K562 (cell line): ENCODE measurements around the gene NUP85. TPM values are rescaled to one million over a fixed set of nuclear protein-coding genes. Genes with fewer than 3 reads are reported as not detected.

Source experiments
- ATAC-seq: fragments of 200-7000 bp; cut with Tn5 transposase; 3 replicates; pipeline ENCODE4 v1.9.1; 2020; ENCODE audit warnings: moderate library complexity
- BruUV-seq: library from RNA; stranded (reverse); fragments of 400-500 nt; replicated peaks from 2 replicates; lab custom pipeline; 2021; lab: Mats Ljungman, UMichigan
- CTCF ChIA-PET: fragments of 300-600 bp; formaldehyde crosslinking; extraction: SDS; loops from one replicate; lab custom pipeline; 2021; ENCODE audit warnings: low intra/inter-chr PET ratio; lab: Yijun Ruan, JAX
- POLR2A ChIA-PET: fragments of 300-600, 350-650 bp; sonication (Branson Sonifier 250); formaldehyde crosslinking; extraction: SDS; loops from one replicate; lab custom pipeline; 2021; ENCODE audit warnings: antibody characterized with exemption, inconsistent platforms; lab: Yijun Ruan, JAX
- DNase-seq, 4 experiments: peaks; one replicate each; pipeline versions ENCODE4 v3.0.0 to v3.0.0-alpha.2; 2011 to 2018; ENCODE audit warnings: low spot score in 3 of 4, mixed read lengths in 3 of 4; ENCODE audit errors: extremely low read depth in 1 of 4
- FAIRE-seq: peaks from 2 replicates; lab custom pipeline; 2011; peaks lifted over from hg19 to GRCh38; lab: Jason Lieb, UNC
- H2AFZ ChIP-seq: 2 replicates; pipeline ENCODE4 v1.6.0; 2011; ENCODE audit warnings: low read depth, low read length, control low read depth, inconsistent platforms
- H3K27ac ChIP-seq: fragments of 200-600 bp; 3 replicates; pipeline ENCODE4 v1.8.0; 2011; ENCODE audit warnings: low read depth, mild to moderate bottlenecking, control low read depth, inconsistent platforms, low read length, moderate library complexity, mixed read lengths; ENCODE audit errors: extremely low read depth
- H3K27me3 ChIP-seq, 2 experiments: fragments of 300-600 bp in 1 of 2; 2 replicates in 1 of 2; 3 replicates in 1 of 2; pipeline versions ENCODE4 v1.6.0 to v1.8.0; 2011; ENCODE audit warnings: inconsistent platforms in 2 of 2, low read length in 2 of 2, mild to moderate bottlenecking in 1 of 2, mixed read lengths in 1 of 2, moderate library complexity in 1 of 2; ENCODE audit not compliant: control insufficient read depth in 2 of 2, insufficient read depth in 2 of 2
- H3K36me3 ChIP-seq: fragments of 300-600 bp; 3 replicates; pipeline ENCODE4 v1.8.0; 2011; ENCODE audit warnings: mild to moderate bottlenecking, low read length, inconsistent platforms; ENCODE audit not compliant: control insufficient read depth, insufficient read depth
- H3K4me1 ChIP-seq, 2 experiments: fragments of 200-600 bp in 1 of 2; replicated peaks in 1 of 2; 2 replicates in 1 of 2; 3 replicates in 1 of 2; pipeline versions ENCODE4 v1.5.1 to v1.8.0; 2011; ENCODE audit warnings: inconsistent platforms in 2 of 2, low read length in 2 of 2, mild to moderate bottlenecking in 1 of 2, mixed read lengths in 1 of 2, moderate library complexity in 1 of 2; ENCODE audit not compliant: control insufficient read depth in 2 of 2, insufficient read depth in 2 of 2
- H3K4me2 ChIP-seq: 2 replicates; pipeline ENCODE4 v1.6.1; 2011; ENCODE audit warnings: low read length, control low read depth, inconsistent platforms, mixed read lengths; ENCODE audit not compliant: insufficient read depth
- H3K4me3 ChIP-seq: fragments of 200-600 bp; sonication (generic), shearing (Covaris generic); 2 replicates; pipeline ENCODE4 v1.5.1; 2016; ENCODE audit warnings: control low read depth, inconsistent platforms
- H3K79me2 ChIP-seq: fragments of 200-600 bp; 3 replicates; pipeline ENCODE4 v1.8.0; 2011; ENCODE audit warnings: low read length, inconsistent platforms; ENCODE audit not compliant: control insufficient read depth, insufficient read depth
- H3K9ac ChIP-seq, 2 experiments: 2 replicates each; pipeline versions ENCODE4 v1.6.0 to v1.6.1; 2011; ENCODE audit warnings: low read depth in 2 of 2, low read length in 2 of 2, control low read depth in 1 of 2, inconsistent platforms in 1 of 2, mild to moderate bottlenecking in 1 of 2, mixed read lengths in 1 of 2; ENCODE audit not compliant: insufficient read depth in 1 of 2
- H3K9me1 ChIP-seq: one replicate; pipeline ENCODE4 v1.6.0; 2011; ENCODE audit warnings: inconsistent platforms, mild to moderate bottlenecking, low read length, moderate library complexity; ENCODE audit not compliant: control insufficient read depth, insufficient read depth
- H3K9me3 ChIP-seq: replicated peaks from 2 replicates; pipeline ENCODE4 v1.5.1; 2011; ENCODE audit warnings: low read depth, low read length, inconsistent platforms; ENCODE audit not compliant: control insufficient read depth, insufficient read depth
- H4K20me1 ChIP-seq: replicated peaks from 2 replicates; pipeline ENCODE4 v1.6.1; 2011; ENCODE audit warnings: low read length, inconsistent platforms, mixed read lengths; ENCODE audit not compliant: control insufficient read depth, insufficient read depth
- ZKSCAN1 ChIP-seq: fragments of 150-350 bp; IDR thresholded peaks from 2 replicates; pipeline ENCODE4 v1.6.1; 2016; ENCODE audit warnings: low read depth, low read length
- WGBS: fragments of 100-300 bp; shearing (Covaris generic); methylation state at CpG from one replicate; pipeline ENCODE4 v1.1.6; 2016; ENCODE audit warnings: low coverage, mixed read lengths; ENCODE audit not compliant: insufficient coverage; ENCODE audit errors: missing lambda C conversion rate; 5-methylcytosine and 5-hydroxymethylcytosine counted together
- in situ Hi-C: fragments of 300-500 bp; cut with MboI; formaldehyde crosslinking; loops from 4 replicates; pipeline ENCODE4 v1.15.0; 2018; ENCODE audit warnings: inconsistent platforms, mixed read lengths
- intact Hi-C: fragments of 100-400 bp; cut with micrococcal nuclease; formaldehyde crosslinking; loops from 2 replicates; pipeline ENCODE4 v1.14.2; 2022
- polyA plus RNA-seq, 8 experiments: library from polyadenylated mRNA; depleted of rRNA in 4 of 8; stranded (reverse) in 5 of 8; unstranded in 3 of 8; fragments of >200 nt; fragmentation: Nextera tagmentation in 2 of 8; fragmentation: Illumina TruSeq in 1 of 8; extraction: Ambion mirVana in 2 of 8; extraction: Trizol in 1 of 8; gene quantifications; 2 replicates each; pipeline versions ENCODE4 v1.2.1 to v1.2.3, GENCODE V29; 2011 to 2014; ENCODE audit warnings: inconsistent platforms in 1 of 8, missing spikeins in 1 of 8
- total RNA-seq, 7 experiments: library from RNA; depleted of rRNA in 6 of 7; stranded (reverse); fragments of >200 nt in 6 of 7; fragmentation: Illumina TruSeq in 2 of 7; extraction: Trizol in 2 of 7; gene quantifications; 2 replicates each; pipeline versions ENCODE4 v1.2.1 to v1.2.3, GENCODE V29; 2011 to 2021; ENCODE audit warnings: low replicate concordance in 1 of 7
- TF ChIP-seq, protein P1 (sequence below): fragments of 250-450 bp; sonication (Bioruptor Pico); IDR thresholded peaks from 2 replicates; pipeline ENCODE4 v1.5.0; 2021; ENCODE audit warnings: mild to moderate bottlenecking, borderline replicate concordance
- TF ChIP-seq, protein P2 (sequence below): fragments of 450-650 bp; IDR thresholded peaks from 2 replicates; pipeline ENCODE4 v1.7.1; 2018; ENCODE audit warnings: mild to moderate bottlenecking, low read depth; ENCODE audit not compliant: partially characterized antibody

NUP85 gene
- total and polyA plus RNA-seq, 9 of the 15 experiments (the other 6 are each of a cell fraction or from before 2014, with no cell fraction given): 50.2 to 177 (median 110) TPM

DNA sequence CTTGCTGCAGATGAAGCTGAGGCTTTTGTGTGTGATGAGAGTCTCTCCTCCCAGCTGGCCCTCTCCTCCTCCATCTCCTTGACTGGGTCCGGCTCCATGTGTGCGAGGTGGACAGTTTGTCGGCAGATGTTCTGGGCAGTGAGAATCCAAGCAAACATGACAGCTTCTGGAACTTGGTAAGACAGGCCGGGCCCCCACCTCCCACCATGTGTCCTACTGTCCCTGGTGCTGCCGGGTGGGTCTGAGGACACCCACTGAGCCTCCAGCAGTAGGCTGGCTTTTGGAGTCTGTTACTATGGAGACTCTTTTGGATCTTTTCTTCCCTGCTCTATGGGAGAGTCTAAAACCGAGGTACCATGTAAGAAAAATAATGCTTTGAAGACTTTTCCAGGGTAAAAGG, 12.7 kb downstream of the NUP85 start:
- H3K9me1 ChIP-seq: no peaks in the 10 kb centered on the region
- 89% methylated on average over 4 of the region's 6 CpGs for WGBS
- TF ChIP-seq, protein P1, sequence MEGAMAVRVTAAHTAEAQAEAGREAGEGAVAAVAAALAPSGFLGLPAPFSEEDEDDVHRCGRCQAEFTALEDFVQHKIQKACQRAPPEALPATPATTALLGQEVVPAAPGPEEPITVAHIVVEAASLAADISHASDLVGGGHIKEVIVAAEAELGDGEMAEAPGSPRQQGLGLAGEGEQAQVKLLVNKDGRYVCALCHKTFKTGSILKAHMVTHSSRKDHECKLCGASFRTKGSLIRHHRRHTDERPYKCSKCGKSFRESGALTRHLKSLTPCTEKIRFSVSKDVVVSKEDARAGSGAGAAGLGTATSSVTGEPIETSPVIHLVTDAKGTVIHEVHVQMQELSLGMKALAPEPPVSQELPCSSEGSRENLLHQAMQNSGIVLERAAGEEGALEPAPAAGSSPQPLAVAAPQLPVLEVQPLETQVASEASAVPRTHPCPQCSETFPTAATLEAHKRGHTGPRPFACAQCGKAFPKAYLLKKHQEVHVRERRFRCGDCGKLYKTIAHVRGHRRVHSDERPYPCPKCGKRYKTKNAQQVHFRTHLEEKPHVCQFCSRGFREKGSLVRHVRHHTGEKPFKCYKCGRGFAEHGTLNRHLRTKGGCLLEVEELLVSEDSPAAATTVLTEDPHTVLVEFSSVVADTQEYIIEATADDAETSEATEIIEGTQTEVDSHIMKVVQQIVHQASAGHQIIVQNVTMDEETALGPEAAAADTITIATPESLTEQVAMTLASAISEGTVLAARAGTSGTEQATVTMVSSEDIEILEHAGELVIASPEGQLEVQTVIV (CRISPR knock-in tag): no peak
- TF ChIP-seq, protein P2, sequence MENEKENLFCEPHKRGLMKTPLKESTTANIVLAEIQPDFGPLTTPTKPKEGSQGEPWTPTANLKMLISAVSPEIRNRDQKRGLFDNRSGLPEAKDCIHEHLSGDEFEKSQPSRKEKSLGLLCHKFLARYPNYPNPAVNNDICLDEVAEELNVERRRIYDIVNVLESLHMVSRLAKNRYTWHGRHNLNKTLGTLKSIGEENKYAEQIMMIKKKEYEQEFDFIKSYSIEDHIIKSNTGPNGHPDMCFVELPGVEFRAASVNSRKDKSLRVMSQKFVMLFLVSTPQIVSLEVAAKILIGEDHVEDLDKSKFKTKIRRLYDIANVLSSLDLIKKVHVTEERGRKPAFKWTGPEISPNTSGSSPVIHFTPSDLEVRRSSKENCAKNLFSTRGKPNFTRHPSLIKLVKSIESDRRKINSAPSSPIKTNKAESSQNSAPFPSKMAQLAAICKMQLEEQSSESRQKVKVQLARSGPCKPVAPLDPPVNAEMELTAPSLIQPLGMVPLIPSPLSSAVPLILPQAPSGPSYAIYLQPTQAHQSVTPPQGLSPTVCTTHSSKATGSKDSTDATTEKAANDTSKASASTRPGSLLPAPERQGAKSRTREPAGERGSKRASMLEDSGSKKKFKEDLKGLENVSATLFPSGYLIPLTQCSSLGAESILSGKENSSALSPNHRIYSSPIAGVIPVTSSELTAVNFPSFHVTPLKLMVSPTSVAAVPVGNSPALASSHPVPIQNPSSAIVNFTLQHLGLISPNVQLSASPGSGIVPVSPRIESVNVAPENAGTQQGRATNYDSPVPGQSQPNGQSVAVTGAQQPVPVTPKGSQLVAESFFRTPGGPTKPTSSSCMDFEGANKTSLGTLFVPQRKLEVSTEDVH: no peak
- no peak for TF ChIP-seq ZKSCAN1
- no peak overlapping the region for H3K9ac ChIP-seq
- no peak overlapping the region for H3K4me3 ChIP-seq
- peaks cover 75% of the 10 kb centered on the region for H3K36me3 ChIP-seq
- H2AFZ ChIP-seq: no peak overlapping the region
- H3K4me1 ChIP-seq: no peaks in the 10 kb centered on the region
- H3K27me3 ChIP-seq: no peaks in the 10 kb centered on the region
- no peak for DNase-seq
- in situ Hi-C loops (no loop called here), intact Hi-C loops (no loop called here)
- 0 out of 3 replicates have a peak, but pooled peaks cover 5% of the 10 kb centered on the region for H3K79me2 ChIP-seq
- no peak for ATAC-seq
- BruUV-seq: no TSS peak
- H3K9me3 ChIP-seq: no peaks in the 10 kb centered on the region
- ChIA-PET POLR2A (interaction anchor here (0.6 to 4.3 kb wide), 8 partner anchors 9 to 104 kb away, joined by 3 to 30 read pairs (median 4); partner anchors contain the start of gene NUP85), CTCF (no interaction called here)
- no peak overlapping the region for H3K4me2 ChIP-seq
- no peak for FAIRE-seq
- H3K27ac ChIP-seq: no peak overlapping the region
- H4K20me1 ChIP-seq: 0 out of 2 replicates have a peak, but pooled peaks cover 2% of the 10 kb centered on the region
